Measurements from ENCODE around the gene GPR33. TPM values are rescaled to one million over a fixed set of nuclear protein-coding genes. Genes with fewer than 3 reads are reported as not detected.
A peak's percentile ranks its signal among the peaks of the same experiment; 100 is the strongest.

GPR33 gene
- polyA plus RNA-seq, 2 of the 4 experiments (the other 2 are of a cell fraction): not detected

- peaks cover 21% of the 10 kb centered on the region for H3K4me1 ChIP-seq
- ChIA-PET CTCF (interaction anchor here (0.7 to 1.8 kb wide), 3 partner anchors 30 to 797 kb away, joined by 3 to 5 read pairs (median 4); partner anchors contain the start of gene GPR33), POLR2A (interaction anchor here (1.0 to 2.8 kb wide), 12 partner anchors 9 to 798 kb away, joined by 3 to 36 read pairs (median 4); partner anchors contain the start of genes ARHGAP5, HEATR5A, HECTD1 and RNU6-8)
- DNase-seq (ENCODE audit: low read depth in 1 of 2, low spot score in 1 of 2) (peak; percentile 81 to 96), ATAC-seq (peak; percentile 99), FAIRE-seq (no peak)
- peak within 1 kb of the TSS; percentile 95 to 97 for H3K27ac ChIP-seq
- peak within 1 kb of the TSS; percentile 70 for H3K4me3 ChIP-seq
- H3K9me3 ChIP-seq: no peaks in the 10 kb centered on the region
- TF ChIP-seq MAZ (IDR thresholded peaks at IDR 0.05; ENCODE audit: borderline replicate concordance, low read depth, low read length) (peak; percentile 48; the same call in 1 of the 2 replicates), E2F6 (IDR thresholded peaks at IDR 0.05; ENCODE audit: borderline replicate concordance, low read depth) (0 out of 2 replicates have a peak, but pooled peaks have one; percentile 18), POLR2A (IDR thresholded peaks at IDR 0.05; ENCODE audit: low read length) (peak; percentile 96), HOXB5 (CRISPR knock-in tag; IDR thresholded peaks at IDR 0.05) (no peak), RFX5 (IDR thresholded peaks at IDR 0.05) (peak; percentile 27; the same call in 1 of the 2 replicates), SREBF2 (IDR thresholded peaks at IDR 0.05) (no peak), PBX3 (IDR thresholded peaks at IDR 0.05) (no peak), MAX (IDR thresholded peaks at IDR 0.05) (peak; percentile 91), MYC (IDR thresholded peaks at IDR 0.05; ENCODE audit: borderline replicate concordance, low read length) (peak; percentile 38; the same call in 1 of the 2 replicates), JUN (IDR thresholded peaks at IDR 0.05) (peak; percentile 70 to 96; a peak in 4 of 5 replicates), PHF8 (IDR thresholded peaks at IDR 0.05; ENCODE audit: borderline replicate concordance, low read depth) (peak; percentile 95), BCL3 (IDR thresholded peaks at IDR 0.05) (peak; percentile 87)
- 13% methylated on average over 41 of the region's 70 CpGs for WGBS (ENCODE audit: missing lambda C conversion rate)
- peak within 1 kb of the TSS; percentile 85 for H3K4me2 ChIP-seq
These were observed 30.8 kb downstream of the GPR33 start, which contains the start of gene DTD2 for GRCh38 chr14:31456841-31457664. Gene DTD2, minus strand, starts transcription at chr14:31457506. Its CDS starts 113 bp downstream, at chr14:31457393.

- CTCF ChIA-PET: interaction anchor here (0.6 to 2.2 kb wide), 16 partner anchors 13 to 795 kb away, joined by 3 to 14 read pairs (median 4); partner anchors contain the start of genes HEATR5A and HECTD1
- POLR2A ChIA-PET: interaction anchor here (1.4 to 2.6 kb wide), 2 partner anchors 30 to 626 kb away, joined by 3 to 33 read pairs; partner anchors contain the start of gene HEATR5A
- Histone ChIP-seq H3K9me3 (no peaks in the 10 kb centered on the region), H3K4me3 (no peak overlapping the region), H3K4me1 (peaks cover 30% of the 10 kb centered on the region), H3K4me2 (peak overlapping the region; percentile 14; the same call in 1 of the 3 replicates), H3K27ac (peak overlapping the region in 1 of 2 experiments; percentile 5; a peak in 1 of 6 replicates)
- ATAC-seq (peak; percentile 78 to 83), DNase-seq (ENCODE audit: low read depth in 1 of 2, low spot score in 1 of 2) (peak; percentile 33 to 56), FAIRE-seq (peak; percentile 81)
- TF ChIP-seq CTCF (IDR thresholded peaks at IDR 0.05) (peak; percentile 61), SMC3 (IDR thresholded peaks at IDR 0.05) (peak; percentile 63), MYC (IDR thresholded peaks at IDR 0.05; ENCODE audit: borderline replicate concordance, low read length) (no peak), RAD21 (conservative IDR thresholded peaks at IDR 0.05 in 1 of 2, IDR thresholded peaks at IDR 0.05 in 1 of 2) (peak; percentile 66 to 73)
- 9% methylated on average over 2 of the region's 2 CpGs for WGBS (ENCODE audit: missing lambda C conversion rate)
These were observed 37.7 kb downstream of the GPR33 start for GRCh38 chr14:31449971-31450610.
